Gastrocnemius medialis (tissue), 4 donors: Measurements from ENCODE around the gene TTL.

Source experiments
- CTCF ChIP-seq, 5 experiments: fragments of 450-650 bp in 3 of 5; fragments of 200-600 bp in 2 of 5; sonication (generic) in 2 of 5; IDR thresholded peaks in 4 of 5; conservative IDR thresholded peaks in 1 of 5; 1 replicate in 4 of 5; 2 replicates in 1 of 5; pipeline ENCODE4 v1.5.1; 2016 to 2019; ENCODE audit warnings: antibody characterized with exemption in 5 of 5, mild to moderate bottlenecking in 3 of 5, moderate library complexity in 3 of 5
- POLR2A ChIP-seq, 2 donors: fragments of 450-650 bp; IDR thresholded peaks; one replicate each; pipeline ENCODE4 v1.6.1; 2017; ENCODE audit warnings: antibody characterized with exemption in 2 of 2, mild to moderate bottlenecking in 2 of 2, moderate library complexity in 2 of 2

- TF ChIP-seq CTCF (IDR thresholded peaks at IDR 0.05 in 4 of 5, conservative IDR thresholded peaks at IDR 0.05 in 1 of 5), result no peak
- TF ChIP-seq POLR2A (IDR thresholded peaks at IDR 0.05), result no peak
Observed at GRCh38 chr2:112486895-112487294, 4.9 kb downstream of the TTL start.
